GM12864 (cell line): ENCODE measurements around the gene SSH2.
"Not testable (repeated sequence)": the region's sequence is repeated elsewhere in the genome, so short reads cannot be mapped to it uniquely, and the experiment has no call there.

Source experiments
- DNase-seq: peaks from one replicate; pipeline ENCODE4 v3.0.0-alpha.2; 2011; ENCODE audit warnings: low read depth
- H3K4me3 ChIP-seq: 2 replicates; pipeline ENCODE4 v1.5.1; 2011; ENCODE audit warnings: mild to moderate bottlenecking, low read depth, low read length, control low read depth
- TF ChIP-seq, protein P1 (sequence below): IDR thresholded peaks from 2 replicates; pipeline ENCODE4 v1.5.1; 2011; ENCODE audit warnings: low read depth, mild to moderate bottlenecking, moderate library complexity, low read length, control low read depth, inconsistent platforms; ENCODE audit errors: missing control alignments

The SSH2 gene

DNA sequence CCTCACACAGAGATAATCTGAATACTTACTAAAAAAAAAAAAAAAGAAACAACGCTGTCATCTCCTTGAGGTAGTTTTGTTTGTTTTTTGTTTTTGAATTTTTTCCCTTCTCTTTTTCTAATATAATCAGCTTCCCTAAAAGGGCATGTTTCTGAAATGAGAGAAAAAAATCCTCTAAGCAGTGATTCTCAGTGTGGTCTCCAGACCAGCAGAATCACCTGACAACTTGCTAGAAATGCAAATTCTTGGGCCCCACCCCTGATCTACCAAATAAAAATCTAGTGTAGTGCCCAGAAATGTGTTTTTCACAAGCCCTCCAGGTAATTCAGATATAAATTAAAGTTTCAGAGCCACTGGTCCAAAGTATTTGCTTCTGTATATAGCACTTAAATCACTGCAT, 65.4 kb downstream of the SSH2 start:
- DNase-seq: no peak
- no peak overlapping the region for H3K4me3 ChIP-seq
- TF ChIP-seq, protein P1, sequence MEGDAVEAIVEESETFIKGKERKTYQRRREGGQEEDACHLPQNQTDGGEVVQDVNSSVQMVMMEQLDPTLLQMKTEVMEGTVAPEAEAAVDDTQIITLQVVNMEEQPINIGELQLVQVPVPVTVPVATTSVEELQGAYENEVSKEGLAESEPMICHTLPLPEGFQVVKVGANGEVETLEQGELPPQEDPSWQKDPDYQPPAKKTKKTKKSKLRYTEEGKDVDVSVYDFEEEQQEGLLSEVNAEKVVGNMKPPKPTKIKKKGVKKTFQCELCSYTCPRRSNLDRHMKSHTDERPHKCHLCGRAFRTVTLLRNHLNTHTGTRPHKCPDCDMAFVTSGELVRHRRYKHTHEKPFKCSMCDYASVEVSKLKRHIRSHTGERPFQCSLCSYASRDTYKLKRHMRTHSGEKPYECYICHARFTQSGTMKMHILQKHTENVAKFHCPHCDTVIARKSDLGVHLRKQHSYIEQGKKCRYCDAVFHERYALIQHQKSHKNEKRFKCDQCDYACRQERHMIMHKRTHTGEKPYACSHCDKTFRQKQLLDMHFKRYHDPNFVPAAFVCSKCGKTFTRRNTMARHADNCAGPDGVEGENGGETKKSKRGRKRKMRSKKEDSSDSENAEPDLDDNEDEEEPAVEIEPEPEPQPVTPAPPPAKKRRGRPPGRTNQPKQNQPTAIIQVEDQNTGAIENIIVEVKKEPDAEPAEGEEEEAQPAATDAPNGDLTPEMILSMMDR: no peak

DNA sequence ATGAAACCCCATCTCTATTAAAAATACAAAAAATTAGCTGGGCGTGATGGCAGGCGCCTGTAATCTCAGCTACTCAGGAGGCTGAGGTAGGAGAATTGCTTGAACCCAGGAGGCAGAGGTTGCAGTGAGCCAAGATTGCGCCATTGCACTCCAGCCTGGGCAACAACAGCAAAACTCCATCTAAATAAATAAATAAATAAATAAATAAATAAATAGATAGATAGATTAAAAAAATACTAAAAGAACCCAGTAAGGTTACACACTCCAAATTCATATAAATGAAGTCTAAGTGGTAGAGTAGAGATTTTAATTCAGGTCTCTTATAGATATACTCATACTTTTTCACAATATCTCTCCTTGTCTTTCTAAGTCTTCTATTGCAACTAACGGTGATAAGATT, 65.9 kb downstream of the SSH2 start:
- DNase-seq, H3K4me3 ChIP-seq: not testable (repeated sequence)

DNA sequence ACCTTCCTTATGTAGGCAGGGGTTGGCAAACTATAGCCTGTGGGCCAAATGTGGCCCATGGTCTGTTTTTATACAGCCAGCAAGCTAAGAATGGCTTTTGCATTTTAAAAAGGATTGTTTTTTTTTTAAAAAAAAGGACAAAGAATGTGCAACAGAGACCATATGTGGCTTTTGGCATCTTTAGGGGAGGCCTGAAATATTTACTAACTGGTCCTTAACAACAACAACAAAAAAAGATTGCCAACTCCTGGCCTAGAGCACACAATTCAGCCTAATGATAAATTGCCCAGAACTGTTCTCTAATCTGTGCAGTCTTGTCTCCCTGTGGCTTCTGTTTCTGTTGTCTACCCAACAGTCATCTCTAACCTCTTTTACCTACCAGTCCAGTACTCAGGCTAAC, 67.1 kb downstream of the SSH2 start:
- no peak for DNase-seq
- TF ChIP-seq, protein P1: no peak
- H3K4me3 ChIP-seq: no peak overlapping the region

- TF ChIP-seq, protein P1: no peak
- DNase-seq: no peak
- H3K4me3 ChIP-seq: no peak overlapping the region
These were observed 67.9 kb downstream of the SSH2 start for GRCh38 chr17:29862127-29862526.

DNA sequence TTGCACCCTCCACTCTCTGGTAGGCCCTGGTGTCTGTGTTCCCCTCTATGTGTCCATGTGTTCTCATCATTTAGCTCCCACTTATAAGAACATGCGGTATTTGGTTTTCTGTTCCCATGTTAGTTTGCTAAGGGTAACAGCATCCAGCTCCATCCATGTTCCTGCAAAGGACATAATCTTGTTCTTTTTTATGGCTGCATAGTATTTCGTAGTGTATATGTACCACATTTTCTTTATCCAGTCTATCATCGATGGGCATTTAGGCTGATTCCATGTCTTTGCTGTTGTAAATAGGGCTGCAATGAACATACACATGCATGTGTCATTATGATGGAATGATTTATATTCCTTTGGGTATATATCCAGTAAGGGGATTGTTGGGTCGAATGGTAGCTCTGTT, 70.6 kb downstream of the SSH2 start:
- H3K4me3 ChIP-seq, DNase-seq: not testable (repeated sequence)

GRCh38 chr17:29857823-29858222, 72.2 kb downstream of the SSH2 start:
- H3K4me3 ChIP-seq: no peak overlapping the region
- no peak for DNase-seq
- TF ChIP-seq, protein P1: no peak

GRCh38 chr17:29857105-29857504, 72.9 kb downstream of the SSH2 start:
- not testable (repeated sequence) for DNase-seq, H3K4me3 ChIP-seq

DNA sequence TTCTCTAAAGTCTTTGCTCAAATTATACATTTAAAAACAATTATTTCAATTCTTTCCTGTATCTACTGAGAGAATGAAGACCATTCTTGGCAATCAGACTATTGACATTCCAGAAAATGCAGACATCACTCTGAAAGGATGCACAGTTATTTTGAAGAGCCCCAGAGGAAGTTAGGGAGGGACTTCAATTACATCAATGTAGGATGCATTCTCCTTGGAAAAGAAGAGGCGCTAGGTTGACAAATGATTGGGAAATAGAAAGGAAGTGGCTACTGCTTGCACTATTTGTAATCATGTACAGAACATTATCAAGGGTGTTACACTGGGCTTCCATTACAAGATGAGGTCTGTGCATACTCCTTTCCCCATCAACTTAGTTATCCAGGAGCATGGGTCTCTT, 74.3 kb downstream of the SSH2 start:
- H3K4me3 ChIP-seq: no peak overlapping the region
- no peak for DNase-seq
- TF ChIP-seq, protein P1: no peak

DNA sequence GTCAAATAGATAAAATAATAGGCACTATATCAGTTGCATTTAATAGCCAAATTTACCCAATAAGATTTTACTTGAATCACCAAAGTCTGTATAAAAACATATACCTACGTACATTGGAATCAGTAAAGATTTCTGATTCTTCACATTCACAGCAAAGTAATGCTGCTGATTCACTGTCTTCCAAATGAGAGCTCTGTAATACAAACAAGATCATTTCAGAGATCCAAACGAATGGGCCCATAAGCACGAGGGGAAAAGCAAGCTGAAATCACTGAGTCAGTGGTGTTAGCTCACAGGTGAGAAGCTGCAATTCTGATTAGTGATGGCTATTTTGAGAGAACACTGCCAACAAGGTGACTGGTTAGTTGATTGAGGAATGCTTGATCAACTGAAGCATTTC, 81.3 kb downstream of the SSH2 start:
- no peak for DNase-seq
- no peak overlapping the region for H3K4me3 ChIP-seq
- TF ChIP-seq, protein P1: no peak
